Nephron (organoid): ENCODE data around the gene IQSEC1.

Experiments
- H3K27ac Mint-ChIP-seq, 3 experiments: 2 replicates each; pipeline ENCODE4 v1.8.0; 2020; ENCODE audit warnings: mixed read lengths in 3 of 3, mild to moderate bottlenecking in 2 of 3, moderate library complexity in 1 of 3
- H3K27me3 Mint-ChIP-seq: 2 replicates; pipeline ENCODE4 v1.8.0; 2021; ENCODE audit warnings: low read depth, mild to moderate bottlenecking, moderate library complexity, mixed read lengths
- H3K36me3 Mint-ChIP-seq: 2 replicates; pipeline ENCODE4 v1.8.0; 2020; ENCODE audit warnings: low read depth, mixed read lengths
- H3K4me1 Mint-ChIP-seq: 2 replicates; pipeline ENCODE4 v1.8.0; 2020; ENCODE audit warnings: mixed read lengths
- H3K4me3 Mint-ChIP-seq, 3 experiments: 2 replicates each; pipeline ENCODE4 v1.8.0; 2020; ENCODE audit warnings: mild to moderate bottlenecking in 3 of 3, mixed read lengths in 3 of 3, moderate library complexity in 2 of 3
- H3K9me3 Mint-ChIP-seq: 2 replicates; pipeline ENCODE4 v1.8.0; 2020; ENCODE audit warnings: mixed read lengths
- CTCF ChIP-seq, 3 experiments: fragments of 200-600 bp; sonication (generic); IDR thresholded peaks; one replicate each; pipeline ENCODE4 v1.5.0; 2021; ENCODE audit warnings: antibody characterized with exemption in 3 of 3; ENCODE audit not compliant: unreplicated experiment in 3 of 3

Gene IQSEC1

GRCh38 chr3:12974819-12975218 is 98.4 kb downstream of the IQSEC1 start:
- Mint-ChIP-seq H3K4me3 (no peak overlapping the region), H3K36me3 (no peaks in the 10 kb centered on the region), H3K27ac (no peak overlapping the region), H3K4me1 (peaks cover 44% of the 10 kb centered on the region), H3K9me3 (no peaks in the 10 kb centered on the region), H3K27me3 (peaks cover 9% of the 10 kb centered on the region)
- no peak for TF ChIP-seq CTCF (IDR thresholded peaks at IDR 0.05; ENCODE audit: unreplicated experiment in 3 of 3)

GRCh38 chr3:12974334-12974733 is 98.9 kb downstream of the IQSEC1 start:
- peaks cover 47% of the 10 kb centered on the region for H3K4me1 Mint-ChIP-seq
- TF ChIP-seq CTCF (IDR thresholded peaks at IDR 0.05; ENCODE audit: unreplicated experiment in 3 of 3), result no peak
- H3K27me3 Mint-ChIP-seq, result peaks cover 9% of the 10 kb centered on the region
- H3K36me3 Mint-ChIP-seq, result no peaks in the 10 kb centered on the region
- H3K9me3 Mint-ChIP-seq, result no peaks in the 10 kb centered on the region
- no peak overlapping the region for H3K4me3 Mint-ChIP-seq
- H3K27ac Mint-ChIP-seq, result no peak overlapping the region

GRCh38 chr3:12973827-12974226 is 99.4 kb downstream of the IQSEC1 start:
- Mint-ChIP-seq H3K4me1 (peaks cover 49% of the 10 kb centered on the region), H3K36me3 (no peaks in the 10 kb centered on the region), H3K27me3 (peaks cover 9% of the 10 kb centered on the region), H3K27ac (no peak overlapping the region), H3K4me3 (no peak overlapping the region), H3K9me3 (no peaks in the 10 kb centered on the region)
- no peak for TF ChIP-seq CTCF (IDR thresholded peaks at IDR 0.05; ENCODE audit: unreplicated experiment in 3 of 3)

- Mint-ChIP-seq H3K4me1 (peaks cover 57% of the 10 kb centered on the region), H3K9me3 (no peaks in the 10 kb centered on the region), H3K36me3 (no peaks in the 10 kb centered on the region), H3K4me3 (no peak overlapping the region), H3K27ac (no peak overlapping the region), H3K27me3 (peaks cover 9% of the 10 kb centered on the region)
- no peak for TF ChIP-seq CTCF (IDR thresholded peaks at IDR 0.05; ENCODE audit: unreplicated experiment in 3 of 3)
Observed at GRCh38 chr3:12972781-12973702, 100.2 kb downstream of the IQSEC1 start.

- H3K36me3 Mint-ChIP-seq, result no peaks in the 10 kb centered on the region
- no peaks in the 10 kb centered on the region for H3K9me3 Mint-ChIP-seq
- no peak overlapping the region for H3K4me3 Mint-ChIP-seq
- H3K4me1 Mint-ChIP-seq, result peaks cover 55% of the 10 kb centered on the region
- no peak for TF ChIP-seq CTCF (IDR thresholded peaks at IDR 0.05; ENCODE audit: unreplicated experiment in 3 of 3)
- H3K27me3 Mint-ChIP-seq, result peaks cover 9% of the 10 kb centered on the region
- H3K27ac Mint-ChIP-seq, result no peak overlapping the region
Observed at GRCh38 chr3:12972043-12972442, 101.2 kb downstream of the IQSEC1 start.

GRCh38 chr3:12970684-12971083 is 102.5 kb downstream of the IQSEC1 start:
- TF ChIP-seq CTCF (IDR thresholded peaks at IDR 0.05; ENCODE audit: unreplicated experiment in 3 of 3), result no peak
- H3K27ac Mint-ChIP-seq, result peak overlapping the region; percentile 58 to 93 (median 84)
- H3K27me3 Mint-ChIP-seq, result peaks cover 3% of the 10 kb centered on the region
- no peaks in the 10 kb centered on the region for H3K36me3 Mint-ChIP-seq
- peaks cover 68% of the 10 kb centered on the region for H3K4me1 Mint-ChIP-seq
- no peaks in the 10 kb centered on the region for H3K9me3 Mint-ChIP-seq
- H3K4me3 Mint-ChIP-seq, result peak overlapping the region; percentile 4 to 65 (median 62)
